HG03108 (cell line): ENCODE data around the gene RCOR3.
"Not testable (repeated sequence)": the region's sequence is repeated elsewhere in the genome, so short reads cannot be mapped to it uniquely, and the experiment has no call there.

Experiments
- ATAC-seq: cut with Tn5 transposase; IDR thresholded peaks from one replicate; pipeline ENCODE4 v1.9.1; 2021; ENCODE audit warnings: moderate library complexity; ENCODE audit not compliant: unreplicated experiment

RCOR3 gene

DNA sequence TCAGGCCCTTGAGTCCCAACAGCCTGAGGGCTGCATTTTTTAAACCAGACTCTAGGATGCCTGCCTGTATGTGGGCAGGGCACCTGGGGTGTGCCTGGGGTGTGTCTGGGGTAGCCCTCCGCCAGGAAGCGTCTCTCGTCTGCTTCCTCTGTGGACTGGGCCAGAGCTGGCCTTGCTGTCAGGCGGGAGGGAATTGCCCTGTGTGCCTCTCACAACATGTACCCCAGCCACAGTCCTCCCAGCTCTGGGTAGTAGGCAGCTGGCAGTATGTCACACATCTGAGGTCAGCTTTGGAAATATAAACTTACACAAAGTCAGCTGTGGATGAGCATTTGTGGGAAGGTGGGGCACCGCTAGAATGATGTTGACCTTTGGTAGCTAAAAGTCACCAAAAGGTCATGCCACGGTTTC lies 80.5 kb downstream of the RCOR3 start:
- no peak for ATAC-seq

DNA sequence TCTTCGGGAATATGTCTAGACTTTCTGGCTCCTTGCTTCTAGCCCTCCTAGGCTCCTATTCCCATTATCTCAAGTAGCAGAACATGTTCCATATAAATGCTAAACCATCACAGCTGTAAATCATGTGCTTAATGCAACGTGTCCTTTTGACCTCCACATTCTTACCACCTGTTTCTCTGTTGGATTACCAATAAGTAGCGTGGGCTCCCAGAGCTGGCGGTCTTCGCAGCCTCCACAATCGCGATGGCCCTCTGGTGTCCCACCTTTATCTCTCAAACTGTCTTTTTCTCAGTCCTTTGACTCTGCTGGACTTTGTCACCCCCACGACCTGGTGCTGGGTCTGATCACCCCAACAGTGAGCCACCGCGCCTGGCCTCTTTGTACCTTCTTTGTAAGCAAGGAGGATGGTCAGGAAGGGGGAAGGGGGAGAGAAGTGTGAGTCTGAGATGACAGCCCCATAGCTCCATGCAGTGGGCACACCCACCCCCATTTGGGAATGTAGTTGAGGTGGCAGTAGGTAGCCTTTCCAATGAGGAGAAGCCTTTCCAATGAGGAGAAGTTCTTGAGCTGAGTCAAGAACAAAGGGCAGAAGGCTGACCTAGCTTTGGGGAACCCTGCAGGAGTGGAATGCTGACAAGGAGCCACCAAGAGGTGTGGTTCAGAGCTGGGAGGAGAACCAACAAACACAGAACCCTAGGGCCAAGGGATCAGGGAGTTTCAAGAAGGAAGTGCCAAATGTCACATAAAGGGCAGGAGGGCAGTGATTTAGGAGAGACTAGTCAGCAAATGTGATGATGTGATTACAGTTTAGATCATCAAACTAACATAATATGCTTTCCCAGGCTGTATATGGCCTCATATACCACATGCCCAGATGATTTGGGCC lies 81.7 kb downstream of the RCOR3 start:
- ATAC-seq = no peak

DNA sequence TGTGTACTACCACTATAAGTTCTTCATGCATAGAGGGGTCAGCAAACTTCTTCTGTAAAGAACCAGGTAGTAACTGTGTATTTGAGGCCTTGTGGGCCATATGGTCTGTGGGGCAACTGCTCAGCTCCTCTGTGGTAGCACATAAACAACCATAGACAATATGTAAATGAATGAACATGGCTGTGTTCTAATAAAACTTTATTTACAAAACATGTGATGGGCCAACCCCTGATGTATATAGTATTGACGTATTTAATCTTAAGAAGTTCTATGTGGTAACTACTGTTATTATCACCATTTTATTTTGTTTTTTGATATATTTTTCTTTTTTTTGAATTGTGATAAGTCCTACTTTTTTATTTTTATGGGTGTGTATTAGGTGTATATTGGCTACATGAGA lies 82.8 kb downstream of the RCOR3 start:
- no peak for ATAC-seq

DNA sequence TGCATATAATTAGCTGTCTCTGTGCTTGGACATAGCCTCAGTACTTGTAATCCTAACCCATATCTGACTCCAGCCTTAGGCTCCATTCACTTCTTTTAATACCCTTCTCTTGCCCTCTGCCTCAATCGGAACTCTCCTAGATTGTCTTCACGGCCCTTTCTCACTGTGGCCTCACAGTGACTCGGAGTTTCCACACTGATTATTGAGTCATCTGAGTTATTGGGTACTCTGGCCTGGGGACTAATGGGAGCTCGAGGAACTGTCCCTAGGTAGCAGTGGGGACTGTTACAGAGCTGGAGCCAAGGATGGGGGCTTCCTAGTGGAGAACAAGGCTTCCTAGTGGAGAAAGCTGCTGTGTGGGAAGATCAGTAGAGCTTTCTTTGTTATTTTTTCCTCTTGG lies 84.4 kb downstream of the RCOR3 start:
- ATAC-seq = no peak

DNA sequence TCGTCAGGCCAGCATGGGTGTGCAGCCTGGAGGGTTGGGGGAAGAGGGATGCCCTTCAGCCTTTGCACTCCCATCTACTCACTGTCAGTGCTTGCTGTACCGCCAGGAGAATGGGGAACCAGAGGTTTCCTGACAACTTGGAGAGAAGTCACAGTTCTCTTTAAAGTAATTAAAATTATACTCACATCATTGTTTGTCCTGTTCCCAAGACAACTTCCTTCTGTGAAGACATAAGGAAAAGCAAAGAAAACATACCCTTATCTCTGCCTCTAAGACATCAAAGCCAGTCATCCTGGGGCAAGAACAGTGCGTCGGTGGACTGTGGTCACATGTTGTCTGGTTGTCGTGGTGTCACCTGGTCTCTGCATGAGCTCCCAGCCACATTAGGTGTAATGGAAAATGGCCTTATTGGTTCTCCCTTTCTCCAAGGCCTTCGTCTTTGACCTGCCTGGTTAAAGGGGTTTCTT lies 85.0 kb downstream of the RCOR3 start:
- ATAC-seq = no peak

DNA sequence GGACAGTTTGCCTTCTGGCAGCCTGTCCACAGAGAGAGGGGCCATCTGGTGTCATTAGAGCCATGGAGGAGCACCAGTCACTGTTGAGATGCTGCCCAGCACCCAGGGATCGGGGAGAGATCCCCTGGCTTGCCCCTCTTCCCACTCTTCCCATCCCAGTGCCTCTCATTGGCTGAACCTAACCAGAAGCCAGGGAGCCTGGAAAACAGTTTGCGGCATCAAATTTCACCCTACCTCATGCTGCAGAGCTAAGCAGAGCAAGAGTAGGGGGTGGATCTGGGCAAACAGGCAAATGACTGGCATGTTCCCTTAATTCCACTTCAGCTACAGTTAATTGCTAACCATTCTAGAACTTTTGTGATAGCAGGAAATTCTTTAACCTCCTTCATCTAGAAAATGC lies 86.6 kb downstream of the RCOR3 start:
- no peak for ATAC-seq

DNA sequence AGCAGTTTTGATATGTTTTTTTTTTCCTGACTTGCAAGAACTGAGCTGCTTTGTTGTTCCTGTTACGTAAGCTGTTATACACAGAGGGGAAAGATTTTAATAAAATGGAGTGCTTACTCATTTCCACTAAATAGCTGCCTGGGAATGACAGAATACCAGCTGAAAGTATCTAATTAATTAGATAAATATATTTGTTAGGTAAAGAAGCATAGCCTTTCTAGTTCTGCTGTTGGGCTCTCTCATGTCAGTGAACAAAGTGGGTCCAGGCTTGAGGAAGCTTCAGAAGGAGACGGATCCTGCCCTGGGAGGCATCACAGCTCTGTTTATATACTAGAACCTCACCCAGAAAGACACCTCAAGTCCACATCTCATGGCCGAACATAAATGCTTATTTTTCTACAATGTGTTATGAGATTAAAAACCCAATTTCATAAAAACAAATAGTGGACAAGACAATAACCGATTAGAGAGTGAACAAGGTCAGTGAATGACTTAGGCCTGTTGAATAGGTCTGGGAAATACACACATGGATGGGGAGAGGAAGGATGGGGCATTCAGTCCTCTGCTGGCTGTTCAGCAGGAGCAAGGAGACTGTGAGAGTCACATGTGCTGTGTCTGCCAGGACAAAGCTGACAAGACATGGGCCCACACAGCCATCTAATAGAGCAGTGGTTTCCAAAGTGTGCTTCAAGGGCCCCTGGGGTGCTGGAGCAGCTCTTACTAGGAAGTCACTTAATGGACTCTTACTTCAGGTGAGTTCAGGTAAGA lies 88.1 kb downstream of the RCOR3 start:
- no peak for ATAC-seq

DNA sequence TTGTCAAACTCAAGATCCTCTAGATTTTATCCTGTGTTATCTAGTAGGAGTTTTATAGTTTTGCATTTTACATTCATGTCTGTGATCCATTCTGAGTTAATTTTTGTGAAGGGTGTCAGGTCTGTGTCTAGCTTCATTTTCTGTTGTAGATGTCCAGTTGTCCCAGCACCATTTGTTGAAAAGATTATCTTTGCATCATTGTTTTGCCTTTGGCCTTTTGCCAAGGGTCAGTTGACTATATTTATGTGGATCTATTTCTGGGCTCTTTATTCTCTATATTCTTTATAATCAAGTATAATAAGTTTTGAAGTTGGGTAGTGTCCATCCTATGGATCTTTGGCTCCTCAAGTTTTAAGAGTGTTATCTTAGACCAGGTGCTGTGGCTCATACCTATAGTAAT lies 89.4 kb downstream of the RCOR3 start:
- ATAC-seq = no peak

DNA sequence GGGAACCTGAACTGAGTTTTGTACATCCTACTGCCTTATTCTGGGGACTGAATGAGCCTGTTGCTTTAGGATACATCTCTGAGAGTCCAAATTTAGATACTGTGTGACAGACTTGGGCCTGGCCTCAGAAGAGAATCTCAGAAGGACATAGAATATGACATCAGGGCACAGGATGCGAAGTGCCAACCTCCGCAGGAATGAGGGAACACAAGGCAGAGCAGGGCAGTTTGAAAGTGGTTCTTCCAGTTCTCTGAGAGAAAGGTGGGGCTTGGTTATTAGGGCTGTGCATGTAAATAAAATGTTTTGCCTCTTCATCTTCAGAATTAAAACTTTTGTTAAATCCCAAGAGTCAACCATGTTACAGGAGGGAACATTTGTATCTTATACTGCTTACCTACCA lies 90.6 kb downstream of the RCOR3 start:
- ATAC-seq = no peak

DNA sequence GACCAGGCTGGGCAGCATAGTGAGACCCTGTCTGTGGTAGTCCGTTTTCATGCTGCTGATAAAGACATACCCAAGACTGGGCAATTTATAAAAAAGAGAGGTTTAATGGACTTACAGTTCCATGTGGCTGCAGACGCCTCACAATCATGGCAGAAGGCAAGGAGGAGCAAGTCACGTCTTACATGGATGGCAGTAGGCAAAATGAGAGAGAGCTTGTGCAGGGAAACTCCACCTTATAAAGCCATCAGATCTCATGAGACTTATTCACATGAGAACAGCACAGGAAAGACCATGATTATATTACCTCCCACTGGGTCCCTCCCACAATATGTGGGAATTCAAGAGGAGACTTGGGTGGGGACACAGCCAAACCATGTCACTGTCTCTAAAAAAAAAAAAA lies 92.9 kb downstream of the RCOR3 start:
- not testable (repeated sequence) for ATAC-seq

DNA sequence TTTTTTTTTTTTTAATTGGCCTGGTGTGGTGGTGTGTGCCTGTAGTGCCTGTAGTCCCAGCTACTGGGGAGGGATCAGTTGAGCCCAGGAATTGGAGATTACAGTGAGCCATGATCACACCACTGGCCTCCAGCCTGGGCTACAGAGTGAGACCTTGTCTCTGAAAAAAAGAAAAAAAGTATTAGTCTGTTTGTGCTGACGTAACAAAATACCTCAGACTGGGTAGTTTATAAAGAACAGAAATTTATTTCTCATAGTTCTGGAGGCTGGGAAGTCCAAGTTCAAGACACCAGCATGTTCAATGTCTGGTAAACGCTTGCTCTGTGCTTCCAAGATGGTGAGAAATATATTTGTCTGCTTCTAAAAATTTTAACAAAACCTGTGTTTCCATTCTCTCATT lies 93.3 kb downstream of the RCOR3 start:
- ATAC-seq = no peak

DNA sequence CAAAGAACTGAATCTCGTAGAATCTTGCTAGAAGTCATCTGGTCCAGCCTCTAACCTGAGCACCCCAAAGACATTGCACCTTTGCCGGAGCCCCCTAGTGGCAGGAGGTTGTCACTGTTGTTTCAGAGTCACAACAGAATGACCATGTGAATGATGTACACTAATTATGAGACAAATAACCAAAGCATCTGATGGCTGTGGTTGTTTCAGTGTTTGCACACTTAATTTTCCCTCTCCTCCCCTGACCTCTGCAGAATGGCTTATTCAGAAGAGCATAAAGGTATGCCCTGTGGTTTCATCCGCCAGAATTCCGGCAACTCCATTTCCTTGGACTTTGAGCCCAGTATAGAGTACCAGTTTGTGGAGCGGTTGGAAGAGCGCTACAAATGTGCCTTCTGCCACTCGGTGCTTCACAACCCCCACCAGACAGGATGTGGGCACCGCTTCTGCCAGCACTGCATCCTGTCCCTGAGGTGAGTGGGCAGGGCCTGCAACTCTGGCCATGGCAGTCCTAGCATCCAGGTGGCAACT lies 93.9 kb downstream of the RCOR3 start:
- ATAC-seq = peak; percentile 73

DNA sequence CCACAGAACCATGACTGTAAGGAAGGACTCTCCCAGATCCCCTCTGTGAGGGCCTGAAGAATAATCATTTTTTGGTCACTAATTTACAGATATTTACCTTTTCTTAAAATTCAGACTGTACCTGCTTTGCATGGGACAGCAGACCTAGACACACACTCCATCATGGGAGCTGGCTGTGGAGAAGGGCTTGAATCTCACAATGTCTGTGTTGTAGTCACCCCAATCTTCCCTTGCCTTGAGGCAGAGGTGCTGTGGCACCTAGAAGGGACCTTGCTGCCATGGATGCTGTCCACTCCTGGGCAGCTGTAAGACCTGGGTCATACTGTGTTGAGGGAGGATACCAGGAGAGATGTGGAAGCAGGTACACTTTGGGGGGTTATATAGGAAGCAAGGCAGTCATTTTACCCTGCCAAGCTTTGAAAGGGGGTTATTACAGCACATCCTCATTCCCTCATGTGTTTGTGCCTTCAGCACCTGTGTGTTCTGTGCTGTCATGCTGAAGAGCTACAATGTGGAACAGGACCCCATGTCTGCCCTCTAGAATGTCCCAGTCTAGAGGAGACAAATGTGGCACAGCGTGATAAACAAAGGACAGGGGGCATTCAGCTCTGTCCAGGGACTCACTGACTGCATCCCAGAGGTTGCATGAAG lies 94.5 kb downstream of the RCOR3 start:
- ATAC-seq = peak; percentile 13

DNA sequence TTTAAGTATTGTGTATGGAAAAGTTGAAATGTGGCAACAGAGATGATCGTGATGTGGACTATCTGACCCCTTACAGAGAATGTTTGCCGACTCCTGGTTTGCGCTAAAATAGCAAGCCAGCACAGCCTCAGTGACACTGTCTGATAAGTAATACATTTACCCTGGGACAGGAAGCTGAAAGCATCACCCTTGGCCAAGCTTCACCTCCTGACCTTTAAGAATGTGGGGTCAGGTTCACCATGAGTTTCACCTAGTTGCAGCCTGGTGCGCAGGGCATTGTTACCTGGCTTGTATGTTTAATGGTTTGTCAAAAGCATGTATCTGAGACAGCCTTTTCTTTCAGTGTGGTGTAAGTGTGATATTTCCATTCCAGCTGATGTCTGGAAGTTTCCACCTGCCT lies 96.7 kb downstream of the RCOR3 start:
- ATAC-seq = no peak

DNA sequence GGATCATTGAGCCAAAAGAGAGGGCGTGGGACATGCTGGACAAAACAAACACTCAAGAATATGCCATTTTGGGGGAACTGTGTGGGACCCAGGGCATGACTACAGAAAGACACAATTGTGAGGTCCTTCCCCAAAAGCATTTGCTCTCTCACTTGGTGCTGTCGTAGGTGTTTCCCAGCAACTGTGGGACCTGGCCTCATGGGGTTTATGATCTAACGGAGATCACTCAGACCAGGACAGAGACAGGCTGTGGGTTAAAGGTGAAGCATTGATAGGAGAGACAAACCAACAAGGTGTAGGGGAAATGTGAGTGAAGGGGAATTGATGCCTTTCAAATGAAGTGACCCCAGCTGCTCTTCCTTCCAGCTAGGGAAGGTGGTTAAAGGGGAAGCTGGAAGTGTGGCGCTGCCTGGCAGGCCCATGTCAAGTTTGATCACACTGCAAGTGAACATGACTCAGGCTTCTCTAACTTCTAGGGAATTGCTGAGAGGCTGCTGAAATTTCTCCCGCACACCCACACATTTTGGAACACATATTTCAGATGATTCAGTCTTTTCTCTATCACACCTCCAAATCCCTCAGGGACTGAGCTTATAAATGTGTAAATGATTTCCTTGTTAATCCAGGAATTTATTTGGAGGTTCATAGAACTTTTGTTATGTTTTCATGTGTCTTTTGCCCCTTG lies 97.7 kb downstream of the RCOR3 start:
- no peak for ATAC-seq

DNA sequence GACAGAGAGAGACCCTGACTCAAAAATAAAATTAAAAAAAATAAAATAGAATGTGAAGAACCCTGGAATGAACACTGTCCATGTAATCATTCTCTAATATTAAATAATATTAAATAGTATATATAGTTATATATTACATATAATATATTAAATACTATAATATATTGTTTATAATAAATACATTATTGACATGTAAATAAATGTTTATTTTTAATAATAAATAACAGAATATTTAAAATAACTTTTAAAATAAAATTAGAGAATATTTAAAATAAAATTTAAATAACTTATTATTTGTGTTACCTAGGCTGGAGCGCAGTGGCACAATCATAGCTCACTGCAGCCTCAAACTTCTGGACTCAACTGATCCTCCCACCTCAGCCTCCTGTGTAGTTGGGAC lies 99.5 kb downstream of the RCOR3 start:
- no peak for ATAC-seq

DNA sequence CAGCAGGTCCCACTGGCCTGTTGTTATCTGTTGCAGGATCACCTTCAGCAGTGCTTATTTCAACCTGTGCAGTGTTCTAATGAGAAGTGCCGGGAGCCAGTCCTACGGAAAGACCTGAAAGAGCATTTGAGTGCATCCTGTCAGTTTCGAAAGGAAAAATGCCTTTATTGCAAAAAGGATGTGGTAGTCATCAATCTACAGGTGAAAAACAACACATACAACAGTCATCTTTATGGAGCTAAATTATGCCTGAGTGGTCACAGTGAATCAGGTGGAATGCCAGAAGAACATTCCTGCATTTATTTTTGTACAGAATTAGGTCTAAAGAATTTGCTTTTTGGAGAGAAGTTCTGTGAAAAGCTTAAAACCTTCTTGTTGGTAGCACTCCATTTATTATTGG lies 100.7 kb downstream of the RCOR3 start:
- ATAC-seq = no peak

DNA sequence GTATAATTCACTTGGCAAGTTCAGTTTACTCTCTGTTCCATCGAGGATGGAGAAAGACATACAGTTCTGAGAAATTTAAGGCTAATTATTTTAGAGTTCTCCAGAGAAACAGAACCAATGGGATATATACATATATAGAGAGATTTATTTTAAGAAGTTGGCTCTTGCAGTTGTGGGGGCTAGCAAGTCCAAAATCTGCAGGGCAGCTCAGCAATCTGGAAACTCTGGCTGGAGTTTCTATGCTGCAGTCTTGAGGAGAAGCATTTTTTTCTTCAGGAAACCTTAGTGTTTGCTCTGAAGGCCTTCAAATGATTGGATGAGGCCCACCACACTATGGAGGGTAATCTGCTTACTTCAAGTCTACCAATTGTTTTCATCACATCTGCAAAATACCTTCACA lies 102.0 kb downstream of the RCOR3 start:
- no peak for ATAC-seq
